Measurements from ENCODE around the gene SLC6A7.

- TF ChIP-seq POLR2A (IDR thresholded peaks at IDR 0.05; ENCODE audit: low read depth) = no peak
- TF ChIP-seq, protein P1, sequence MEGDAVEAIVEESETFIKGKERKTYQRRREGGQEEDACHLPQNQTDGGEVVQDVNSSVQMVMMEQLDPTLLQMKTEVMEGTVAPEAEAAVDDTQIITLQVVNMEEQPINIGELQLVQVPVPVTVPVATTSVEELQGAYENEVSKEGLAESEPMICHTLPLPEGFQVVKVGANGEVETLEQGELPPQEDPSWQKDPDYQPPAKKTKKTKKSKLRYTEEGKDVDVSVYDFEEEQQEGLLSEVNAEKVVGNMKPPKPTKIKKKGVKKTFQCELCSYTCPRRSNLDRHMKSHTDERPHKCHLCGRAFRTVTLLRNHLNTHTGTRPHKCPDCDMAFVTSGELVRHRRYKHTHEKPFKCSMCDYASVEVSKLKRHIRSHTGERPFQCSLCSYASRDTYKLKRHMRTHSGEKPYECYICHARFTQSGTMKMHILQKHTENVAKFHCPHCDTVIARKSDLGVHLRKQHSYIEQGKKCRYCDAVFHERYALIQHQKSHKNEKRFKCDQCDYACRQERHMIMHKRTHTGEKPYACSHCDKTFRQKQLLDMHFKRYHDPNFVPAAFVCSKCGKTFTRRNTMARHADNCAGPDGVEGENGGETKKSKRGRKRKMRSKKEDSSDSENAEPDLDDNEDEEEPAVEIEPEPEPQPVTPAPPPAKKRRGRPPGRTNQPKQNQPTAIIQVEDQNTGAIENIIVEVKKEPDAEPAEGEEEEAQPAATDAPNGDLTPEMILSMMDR (IDR thresholded peaks at IDR 0.05) = no peak
- no peak for TF ChIP-seq POLR2AphosphoS5 (IDR thresholded peaks at IDR 0.05)
- no peak for TF ChIP-seq EP300 (IDR thresholded peaks at IDR 0.05)
These were observed 33.0 kb downstream of the SLC6A7 start for GRCh38 chr5:150222906-150223305.
